HEK293 (cell line): Measurements from ENCODE around the gene SART3.
A peak's percentile ranks its signal among the peaks of the same experiment; 100 is the strongest.

ENCODE experiments used
- CTCF ChIA-PET: fragments of 350-600 bp; formaldehyde crosslinking; extraction: SDS; loops from one replicate; lab custom pipeline; 2021; ENCODE audit warnings: antibody characterized with exemption; lab: Yijun Ruan, JAX
- POLR2A ChIA-PET: fragments of 300-600 bp; formaldehyde crosslinking; extraction: SDS; loops from one replicate; lab custom pipeline; 2020; ENCODE audit warnings: antibody characterized with exemption, inconsistent platforms; lab: Yijun Ruan, JAX
- H3K27ac ChIP-seq: fragments of 200-500 bp; sonication (Bioruptor generic); 2 replicates; pipeline ENCODE4 v1.5.1; 2014; ENCODE audit warnings: low read depth, low read length, control low read depth, inconsistent platforms; ENCODE audit errors: extremely low read depth
- H3K36me3 ChIP-seq, 2 experiments: fragments of 200-500 bp in 1 of 2; sonication (Bioruptor generic) in 1 of 2; 1 replicate in 1 of 2; 2 replicates in 1 of 2; pipeline ENCODE4 v1.5.1; 2014 to 2017; ENCODE audit warnings: inconsistent platforms in 2 of 2, low read length in 2 of 2; ENCODE audit not compliant: control insufficient read depth in 2 of 2, insufficient read depth in 1 of 2
- H3K4me1 ChIP-seq: fragments of 200-500 bp; sonication (Bioruptor generic); 2 replicates; pipeline ENCODE4 v1.5.1; 2014; ENCODE audit warnings: mild to moderate bottlenecking, low read length, inconsistent platforms; ENCODE audit not compliant: control insufficient read depth, insufficient read depth
- H3K4me3 ChIP-seq: 2 replicates; pipeline ENCODE4 v1.5.1; 2011; ENCODE audit warnings: low read depth, mild to moderate bottlenecking, control low read depth, low read length, moderate library complexity
- H3K9me3 ChIP-seq: fragments of 200-500 bp; sonication (Bioruptor generic); 2 replicates; pipeline ENCODE4 v1.5.1; 2014; ENCODE audit warnings: low read depth, low read length, inconsistent platforms; ENCODE audit not compliant: control insufficient read depth, insufficient read depth
- ATF2 ChIP-seq: fragments of 450-650 bp; formaldehyde crosslinking; IDR thresholded peaks from 2 replicates; pipeline ENCODE4 v1.5.1; 2016; ENCODE audit warnings: missing biosample characterization, missing genetic modification characterization, low read depth
- KLF7 ChIP-seq: fragments of 450-650 bp; formaldehyde crosslinking; IDR thresholded peaks from 2 replicates; pipeline ENCODE4 v1.5.1; 2016; ENCODE audit warnings: missing biosample characterization, missing genetic modification characterization, borderline replicate concordance
- PBX3 ChIP-seq: sonication (generic); formaldehyde crosslinking; IDR thresholded peaks from 2 replicates; pipeline ENCODE4 v1.8.1; 2022; ENCODE audit warnings: mild to moderate bottlenecking, moderate library complexity, missing genetic modification reagents
- SP3 ChIP-seq: fragments of 450-650 bp; formaldehyde crosslinking; IDR thresholded peaks from 2 replicates; pipeline ENCODE4 v1.5.1; 2016; ENCODE audit warnings: missing biosample characterization, missing genetic modification characterization
- SP7 ChIP-seq: fragments of 450-650 bp; formaldehyde crosslinking; IDR thresholded peaks from 2 replicates; pipeline ENCODE4 v1.5.1; 2016; ENCODE audit warnings: missing biosample characterization, missing genetic modification characterization
- ZBTB17 ChIP-seq: fragments of 450-650 bp; formaldehyde crosslinking; IDR thresholded peaks from 2 replicates; pipeline ENCODE4 v1.5.1; 2016; ENCODE audit warnings: missing biosample characterization, missing genetic modification characterization
- ZNF112 ChIP-seq: fragments of 450-650 bp; formaldehyde crosslinking; IDR thresholded peaks from 2 replicates; pipeline ENCODE4 v1.5.0; 2017; ENCODE audit warnings: missing biosample characterization, missing genetic modification characterization
- ZNF146 ChIP-seq: fragments of 450-650 bp; formaldehyde crosslinking; IDR thresholded peaks from 2 replicates; pipeline ENCODE4 v1.5.1; 2016; ENCODE audit warnings: missing biosample characterization, missing genetic modification characterization
- ZNF16 ChIP-seq: fragments of 450-650 bp; formaldehyde crosslinking; IDR thresholded peaks from 2 replicates; pipeline ENCODE4 v1.5.1; 2016; ENCODE audit warnings: low read depth, missing biosample characterization, missing genetic modification characterization
- ZNF184 ChIP-seq: fragments of 450-650 bp; IDR thresholded peaks from 2 replicates; pipeline ENCODE4 v1.5.1; 2018; ENCODE audit warnings: missing biosample characterization, mild to moderate bottlenecking, missing genetic modification characterization
- ZNF2 ChIP-seq: fragments of 450-650 bp; formaldehyde crosslinking; IDR thresholded peaks from 2 replicates; pipeline ENCODE4 v1.5.1; 2016; ENCODE audit warnings: missing biosample characterization, missing genetic modification characterization
- ZNF221 ChIP-seq: fragments of 450-650 bp; formaldehyde crosslinking; IDR thresholded peaks from 2 replicates; pipeline ENCODE4 v1.5.1; 2017; ENCODE audit warnings: missing biosample characterization, missing genetic modification characterization, borderline replicate concordance
- ZNF223 ChIP-seq: fragments of 450-650 bp; formaldehyde crosslinking; IDR thresholded peaks from 2 replicates; pipeline ENCODE4 v1.5.1; 2016; ENCODE audit warnings: missing biosample characterization, missing genetic modification characterization
- ZNF248 ChIP-seq: fragments of 450-650 bp; formaldehyde crosslinking; IDR thresholded peaks from 2 replicates; pipeline ENCODE4 v1.5.1; 2017; ENCODE audit warnings: missing biosample characterization, missing genetic modification characterization
- ZNF280D ChIP-seq: fragments of 450-650 bp; formaldehyde crosslinking; IDR thresholded peaks from 2 replicates; pipeline ENCODE4 v1.5.1; 2016; ENCODE audit warnings: missing biosample characterization, missing genetic modification characterization
- ZNF292 ChIP-seq: fragments of 450-650 bp; formaldehyde crosslinking; IDR thresholded peaks from 2 replicates; pipeline ENCODE4 v1.5.1; 2016; ENCODE audit warnings: low read depth, missing biosample characterization, missing genetic modification characterization, borderline replicate concordance
- ZNF302 ChIP-seq: fragments of 450-650 bp; formaldehyde crosslinking; IDR thresholded peaks from 2 replicates; pipeline ENCODE4 v1.5.1; 2016; ENCODE audit warnings: missing biosample characterization, missing genetic modification characterization, low read depth
- ZNF398 ChIP-seq: fragments of 450-650 bp; formaldehyde crosslinking; IDR thresholded peaks from 2 replicates; pipeline ENCODE4 v1.5.1; 2017; ENCODE audit warnings: missing biosample characterization, missing genetic modification characterization
- ZNF433 ChIP-seq: fragments of 450-650 bp; formaldehyde crosslinking; IDR thresholded peaks from 2 replicates; pipeline ENCODE4 v1.5.1; 2016; ENCODE audit warnings: missing biosample characterization, missing genetic modification characterization, low read depth
- ZNF501 ChIP-seq: fragments of 450-650 bp; formaldehyde crosslinking; IDR thresholded peaks from 2 replicates; pipeline ENCODE4 v1.5.1; 2016; ENCODE audit warnings: missing biosample characterization, missing genetic modification characterization
- ZNF521 ChIP-seq: fragments of 450-650 bp; formaldehyde crosslinking; IDR thresholded peaks from 2 replicates; pipeline ENCODE4 v1.5.1; 2017; ENCODE audit warnings: missing biosample characterization, mild to moderate bottlenecking, missing genetic modification characterization
- ZNF529 ChIP-seq: fragments of 450-650 bp; formaldehyde crosslinking; IDR thresholded peaks from 2 replicates; pipeline ENCODE4 v1.5.1; 2017; ENCODE audit warnings: missing genetic modification characterization, missing biosample characterization; ENCODE audit not compliant: insufficient replicate concordance
- ZNF530 ChIP-seq: fragments of 450-650 bp; formaldehyde crosslinking; IDR thresholded peaks from 2 replicates; pipeline ENCODE4 v1.5.1; 2016; ENCODE audit warnings: low read depth, missing biosample characterization, missing genetic modification characterization
- ZNF544 ChIP-seq: fragments of 450-650 bp; formaldehyde crosslinking; IDR thresholded peaks from 2 replicates; pipeline ENCODE4 v1.5.0; 2017; ENCODE audit warnings: missing biosample characterization, missing genetic modification characterization
- ZNF596 ChIP-seq: fragments of 450-650 bp; IDR thresholded peaks from 2 replicates; pipeline ENCODE4 v1.5.0; 2018; ENCODE audit warnings: missing biosample characterization, mild to moderate bottlenecking, missing genetic modification characterization, moderate library complexity
- ZNF621 ChIP-seq: fragments of 450-650 bp; formaldehyde crosslinking; IDR thresholded peaks from 2 replicates; pipeline ENCODE4 v1.5.1; 2017; ENCODE audit warnings: missing biosample characterization, missing genetic modification characterization
- ZNF623 ChIP-seq: fragments of 450-650 bp; formaldehyde crosslinking; IDR thresholded peaks from 2 replicates; pipeline ENCODE4 v1.5.1; 2016; ENCODE audit warnings: missing biosample characterization, missing genetic modification characterization
- ZNF677 ChIP-seq: fragments of 450-650 bp; IDR thresholded peaks from 2 replicates; pipeline ENCODE4 v1.5.0; 2018; ENCODE audit warnings: missing biosample characterization, mild to moderate bottlenecking, missing genetic modification characterization, moderate library complexity
- ZNF704 ChIP-seq: fragments of 450-650 bp; formaldehyde crosslinking; IDR thresholded peaks from 2 replicates; pipeline ENCODE4 v1.5.1; 2016; ENCODE audit warnings: missing biosample characterization, missing genetic modification characterization
- ZNF792 ChIP-seq: fragments of 450-650 bp; formaldehyde crosslinking; IDR thresholded peaks from 2 replicates; pipeline ENCODE4 v1.5.1; 2016; ENCODE audit warnings: missing biosample characterization, missing genetic modification characterization

Gene SART3

GRCh38 chr12:108566452-108566851 lies 5.5 kb upstream of the SART3 start:
- POLR2A ChIA-PET, result no interaction called here
- H3K9me3 ChIP-seq, result no peaks in the 10 kb centered on the region
- H3K36me3 ChIP-seq, result peaks cover 22 to 59% of the 10 kb centered on the region in 2 experiments
- no peak for TF ChIP-seq SP3
- TF ChIP-seq ZNF221 (tag by site-specific recombination), result no peak
- no peak for TF ChIP-seq ZNF184 (tag by site-specific recombination)
- TF ChIP-seq ZNF112, result no peak
- TF ChIP-seq ZNF792 (tag by site-specific recombination), result no peak
- TF ChIP-seq ZNF16 (tag by site-specific recombination), result no peak
- TF ChIP-seq ZNF521, result no peak
- no peak for TF ChIP-seq ZNF223 (tag by site-specific recombination)
- no peak for TF ChIP-seq KLF7 (tag by site-specific recombination)
- TF ChIP-seq ZNF704, result no peak
- no peak for TF ChIP-seq ZNF292 (tag by site-specific recombination)
- TF ChIP-seq ZNF530, result no peak
- TF ChIP-seq ZNF146 (tag by site-specific recombination), result no peak
- no peak for TF ChIP-seq ZNF398 (tag by site-specific recombination)
- H3K4me3 ChIP-seq, result no peak overlapping the region
- H3K4me1 ChIP-seq, result no peaks in the 10 kb centered on the region
- CTCF ChIA-PET, result interaction anchor here (10.6 kb wide), 1 partner anchor 52 kb away, joined by 160 read pairs; no protein-coding TSS in a partner anchor
- no peak overlapping the region for H3K27ac ChIP-seq

GRCh38 chr12:108565976-108566375 lies 5.0 kb upstream of the SART3 start:
- H3K27ac ChIP-seq, result no peak overlapping the region
- POLR2A ChIA-PET, result no interaction called here
- no peak overlapping the region for H3K4me3 ChIP-seq
- H3K36me3 ChIP-seq, result peaks cover 22 to 59% of the 10 kb centered on the region in 2 experiments
- H3K4me1 ChIP-seq, result no peaks in the 10 kb centered on the region
- no peaks in the 10 kb centered on the region for H3K9me3 ChIP-seq
- CTCF ChIA-PET, result interaction anchor here (0.6 to 10.6 kb wide), 3 partner anchors 52 to 318 kb away, joined by 3 to 160 read pairs (median 3); no protein-coding TSS in a partner anchor
- TF ChIP-seq ZNF2 (tag by site-specific recombination) (no peak), ZNF501 (tag by site-specific recombination) (no peak), ZNF623 (no peak), ZNF433 (tag by site-specific recombination) (no peak), ZNF248 (tag by site-specific recombination) (no peak), ZNF596 (tag by site-specific recombination) (no peak), ZBTB17 (tag by site-specific recombination) (0 out of 2 replicates have a peak, but pooled peaks have one; percentile 33), ZNF280D (tag by site-specific recombination) (no peak), ZNF544 (tag by site-specific recombination) (no peak), ATF2 (tag by site-specific recombination) (no peak), ZNF529 (tag by site-specific recombination) (no peak), SP7 (tag by site-specific recombination) (peak; percentile 37; the same call in 1 of the 2 replicates), ZNF621 (tag by site-specific recombination) (no peak), ZNF302 (tag by site-specific recombination) (no peak), ZNF677 (tag by site-specific recombination) (no peak), PBX3 (CRISPR knock-in tag) (no peak)
